CD14-positive monocyte (primary cell): Measurements from ENCODE around the gene SPRY2. TPM values are rescaled to one million over a fixed set of nuclear protein-coding genes. Genes with fewer than 3 reads are reported as not detected.

ENCODE experiments used
- DNase-seq, 3 donors: peaks; one replicate each; pipeline ENCODE4 v3.0.0-alpha.2; 2011 to 2022
- H2AFZ ChIP-seq: 2 replicates; pipeline ENCODE4 v1.6.0; 2012; ENCODE audit warnings: mild to moderate bottlenecking, low read depth, low read length, inconsistent platforms; ENCODE audit not compliant: insufficient read depth, poor library complexity, severe bottlenecking
- H3K27ac ChIP-seq, 2 donors: 1 replicate in 1 of 2; 2 replicates in 1 of 2; pipeline ENCODE4 v1.5.1; 2012 to 2013; ENCODE audit warnings: low read length in 2 of 2, control low read depth in 1 of 2, inconsistent platforms in 1 of 2, low read depth in 1 of 2, mild to moderate bottlenecking in 1 of 2
- H3K27me3 ChIP-seq, 2 donors: one replicate each; pipeline versions ENCODE4 v1.6.0 to v1.6.1; 2011 to 2013; ENCODE audit warnings: low read length in 2 of 2; ENCODE audit not compliant: control insufficient read depth in 2 of 2, insufficient read depth in 2 of 2
- H3K36me3 ChIP-seq, 2 donors: replicated peaks in 1 of 2; 1 replicate in 1 of 2; 2 replicates in 1 of 2; pipeline versions ENCODE4 v1.5.1 to v1.6.1; 2012 to 2013; ENCODE audit warnings: low read length in 2 of 2, control low read depth in 1 of 2, inconsistent platforms in 1 of 2, mild to moderate bottlenecking in 1 of 2; ENCODE audit not compliant: insufficient read depth in 2 of 2, control insufficient read depth in 1 of 2
- H3K4me1 ChIP-seq, 2 donors: 1 replicate in 1 of 2; 2 replicates in 1 of 2; pipeline versions ENCODE4 v1.5.1 to v1.6.1; 2012 to 2013; ENCODE audit warnings: low read length in 2 of 2, control low read depth in 1 of 2, inconsistent platforms in 1 of 2, mild to moderate bottlenecking in 1 of 2, moderate library complexity in 1 of 2; ENCODE audit not compliant: insufficient read depth in 2 of 2, control insufficient read depth in 1 of 2
- H3K4me2 ChIP-seq: replicated peaks from 2 replicates; pipeline ENCODE3; 2012; ENCODE audit warnings: low read length, moderate library complexity, mild to moderate bottlenecking; ENCODE audit not compliant: poor library complexity, severe bottlenecking; ENCODE audit errors: extremely low read depth
- H3K4me3 ChIP-seq, 3 experiments: fragments of 200-600 bp in 1 of 3; sonication (generic) in 1 of 3; replicated peaks in 1 of 3; 1 replicate in 2 of 3; 2 replicates in 1 of 3; pipeline ENCODE4 v1.5.1; 2011 to 2013; ENCODE audit warnings: low read length in 3 of 3, mild to moderate bottlenecking in 3 of 3, control low read depth in 2 of 3, low read depth in 2 of 3, inconsistent platforms in 1 of 3, moderate library complexity in 1 of 3
- H3K79me2 ChIP-seq: 2 replicates; pipeline ENCODE4 v1.6.0; 2012; ENCODE audit warnings: mild to moderate bottlenecking, control low read depth, inconsistent platforms, low read length, moderate library complexity; ENCODE audit not compliant: insufficient read depth
- H3K9ac ChIP-seq: 2 replicates; pipeline ENCODE4 v1.6.0; 2017; ENCODE audit warnings: low read length, mild to moderate bottlenecking; ENCODE audit not compliant: insufficient read depth, poor library complexity, severe bottlenecking
- H3K9me3 ChIP-seq, 2 donors: replicated peaks in 1 of 2; 1 replicate in 1 of 2; 2 replicates in 1 of 2; pipeline versions ENCODE4 v1.5.1 to v1.6.1; 2012 to 2013; ENCODE audit warnings: low read length in 2 of 2, control low read depth in 1 of 2; ENCODE audit not compliant: control insufficient read depth in 1 of 2, insufficient read depth in 1 of 2
- H4K20me1 ChIP-seq: 2 replicates; pipeline ENCODE4 v1.6.0; 2012; ENCODE audit warnings: mild to moderate bottlenecking, low read length, control low read depth, moderate library complexity; ENCODE audit not compliant: insufficient read depth
- H3K27ac Mint-ChIP-seq, 7 donors: one replicate each; pipeline ENCODE4 v1.8.0; 2020; ENCODE audit warnings: mild to moderate bottlenecking in 7 of 7, mixed read lengths in 7 of 7, moderate library complexity in 6 of 7, inconsistent platforms in 2 of 7
- H3K27me3 Mint-ChIP-seq, 3 donors: one replicate each; pipeline ENCODE4 v1.8.0; 2021 to 2022; ENCODE audit warnings: low read depth in 3 of 3, mild to moderate bottlenecking in 3 of 3, mixed read lengths in 3 of 3, moderate library complexity in 3 of 3, inconsistent platforms in 1 of 3
- H3K36me3 Mint-ChIP-seq, 2 donors: one replicate each; pipeline ENCODE4 v1.8.0; 2020; ENCODE audit warnings: mixed read lengths in 2 of 2, inconsistent platforms in 1 of 2, mild to moderate bottlenecking in 1 of 2
- H3K4me1 Mint-ChIP-seq: one replicate; pipeline ENCODE4 v1.8.0; 2020; ENCODE audit warnings: mild to moderate bottlenecking, mixed read lengths
- H3K4me3 Mint-ChIP-seq, 2 donors: one replicate each; pipeline ENCODE4 v1.8.0; 2020; ENCODE audit warnings: mild to moderate bottlenecking in 2 of 2, mixed read lengths in 2 of 2, moderate library complexity in 1 of 2
- H3K9me3 Mint-ChIP-seq, 7 donors: one replicate each; pipeline ENCODE4 v1.8.0; 2020 to 2022; ENCODE audit warnings: mixed read lengths in 7 of 7, mild to moderate bottlenecking in 6 of 7, moderate library complexity in 6 of 7, inconsistent platforms in 2 of 7
- WGBS: methylation state at CpG from one replicate; pipeline ENCODE4 v1.1.5; 2013; ENCODE audit warnings: missing lambda C conversion rate; ENCODE audit not compliant: insufficient coverage; 5-methylcytosine and 5-hydroxymethylcytosine counted together
- intact Hi-C, 2 donors: fragments of 100-400 bp; cut with micrococcal nuclease; formaldehyde crosslinking; loops; one replicate each; pipeline versions ENCODE4 v1.15.0 to v1.15.1; 2023
- polyA plus RNA-seq, 3 donors: library from polyadenylated mRNA; depleted of rRNA in 1 of 3; unstranded in 2 of 3; stranded (reverse) in 1 of 3; fragments of 300-500 nt in 2 of 3; fragments of >200 nt in 1 of 3; fragmentation: Illumina TruSeq in 2 of 3; gene quantifications; 1 replicate in 2 of 3; 2 replicates in 1 of 3; pipeline ENCODE4 v1.2.3, GENCODE V29; 2012 to 2021
- TF ChIP-seq, protein P1 (sequence below): fragments of 200-600 bp; IDR thresholded peaks from one replicate; pipeline ENCODE4 v1.8.0; 2022; ENCODE audit warnings: antibody characterized with exemption, mild to moderate bottlenecking

SPRY2 gene
- polyA plus RNA-seq, 3 donors = 0.26 to 1.8 (median 0.73) TPM

DNA sequence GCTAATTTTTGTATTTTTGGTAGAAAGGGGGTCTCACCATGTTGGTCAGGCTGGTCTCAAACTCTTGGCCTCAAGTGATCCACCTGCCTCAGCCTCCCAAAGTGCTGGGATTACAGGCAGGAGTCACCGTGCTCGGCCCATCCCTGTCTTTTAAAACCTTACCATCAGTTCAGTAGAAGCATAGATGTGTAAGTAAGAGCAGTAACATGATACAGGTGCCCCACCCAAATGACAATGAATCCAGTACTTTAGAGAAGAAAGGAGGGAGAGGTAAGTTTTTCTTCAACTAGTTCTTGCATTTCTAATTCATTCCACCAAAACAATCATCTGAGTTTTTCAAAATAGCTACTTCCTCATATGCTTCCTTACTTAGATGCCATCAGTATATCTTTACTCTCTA is 21.9 kb downstream of the SPRY2 start:
- H3K4me3 Mint-ChIP-seq = no peak overlapping the region
- H3K4me1 Mint-ChIP-seq = no peaks in the 10 kb centered on the region
- H3K9me3 Mint-ChIP-seq = peaks cover 0 to 12% (median 6%) of the 10 kb centered on the region in 7 donors
- H3K27me3 Mint-ChIP-seq = peaks cover 0 to 1% (median 0%) of the 10 kb centered on the region in 3 donors
- H3K79me2 ChIP-seq = no peaks in the 10 kb centered on the region
- H3K27ac Mint-ChIP-seq = no peak overlapping the region
- H4K20me1 ChIP-seq = no peaks in the 10 kb centered on the region
- peaks cover 0 to 4% of the 10 kb centered on the region in 2 donors for H3K9me3 ChIP-seq
- TF ChIP-seq, protein P1, sequence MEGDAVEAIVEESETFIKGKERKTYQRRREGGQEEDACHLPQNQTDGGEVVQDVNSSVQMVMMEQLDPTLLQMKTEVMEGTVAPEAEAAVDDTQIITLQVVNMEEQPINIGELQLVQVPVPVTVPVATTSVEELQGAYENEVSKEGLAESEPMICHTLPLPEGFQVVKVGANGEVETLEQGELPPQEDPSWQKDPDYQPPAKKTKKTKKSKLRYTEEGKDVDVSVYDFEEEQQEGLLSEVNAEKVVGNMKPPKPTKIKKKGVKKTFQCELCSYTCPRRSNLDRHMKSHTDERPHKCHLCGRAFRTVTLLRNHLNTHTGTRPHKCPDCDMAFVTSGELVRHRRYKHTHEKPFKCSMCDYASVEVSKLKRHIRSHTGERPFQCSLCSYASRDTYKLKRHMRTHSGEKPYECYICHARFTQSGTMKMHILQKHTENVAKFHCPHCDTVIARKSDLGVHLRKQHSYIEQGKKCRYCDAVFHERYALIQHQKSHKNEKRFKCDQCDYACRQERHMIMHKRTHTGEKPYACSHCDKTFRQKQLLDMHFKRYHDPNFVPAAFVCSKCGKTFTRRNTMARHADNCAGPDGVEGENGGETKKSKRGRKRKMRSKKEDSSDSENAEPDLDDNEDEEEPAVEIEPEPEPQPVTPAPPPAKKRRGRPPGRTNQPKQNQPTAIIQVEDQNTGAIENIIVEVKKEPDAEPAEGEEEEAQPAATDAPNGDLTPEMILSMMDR = no peak
- no peak overlapping the region for H3K9ac ChIP-seq
- no peaks in the 10 kb centered on the region for H3K36me3 ChIP-seq
- H3K4me2 ChIP-seq = no peak overlapping the region
- H3K4me3 ChIP-seq = no peak overlapping the region
- no peaks in the 10 kb centered on the region for H3K27me3 ChIP-seq
- no peak overlapping the region for H3K27ac ChIP-seq
- intact Hi-C loops = no loop called here
- no CpG with 5 or more reads among the region's 2 CpGs for WGBS
- no peak overlapping the region for H2AFZ ChIP-seq
- H3K36me3 Mint-ChIP-seq = no peaks in the 10 kb centered on the region
- no peak for DNase-seq
- no peaks in the 10 kb centered on the region for H3K4me1 ChIP-seq

DNA sequence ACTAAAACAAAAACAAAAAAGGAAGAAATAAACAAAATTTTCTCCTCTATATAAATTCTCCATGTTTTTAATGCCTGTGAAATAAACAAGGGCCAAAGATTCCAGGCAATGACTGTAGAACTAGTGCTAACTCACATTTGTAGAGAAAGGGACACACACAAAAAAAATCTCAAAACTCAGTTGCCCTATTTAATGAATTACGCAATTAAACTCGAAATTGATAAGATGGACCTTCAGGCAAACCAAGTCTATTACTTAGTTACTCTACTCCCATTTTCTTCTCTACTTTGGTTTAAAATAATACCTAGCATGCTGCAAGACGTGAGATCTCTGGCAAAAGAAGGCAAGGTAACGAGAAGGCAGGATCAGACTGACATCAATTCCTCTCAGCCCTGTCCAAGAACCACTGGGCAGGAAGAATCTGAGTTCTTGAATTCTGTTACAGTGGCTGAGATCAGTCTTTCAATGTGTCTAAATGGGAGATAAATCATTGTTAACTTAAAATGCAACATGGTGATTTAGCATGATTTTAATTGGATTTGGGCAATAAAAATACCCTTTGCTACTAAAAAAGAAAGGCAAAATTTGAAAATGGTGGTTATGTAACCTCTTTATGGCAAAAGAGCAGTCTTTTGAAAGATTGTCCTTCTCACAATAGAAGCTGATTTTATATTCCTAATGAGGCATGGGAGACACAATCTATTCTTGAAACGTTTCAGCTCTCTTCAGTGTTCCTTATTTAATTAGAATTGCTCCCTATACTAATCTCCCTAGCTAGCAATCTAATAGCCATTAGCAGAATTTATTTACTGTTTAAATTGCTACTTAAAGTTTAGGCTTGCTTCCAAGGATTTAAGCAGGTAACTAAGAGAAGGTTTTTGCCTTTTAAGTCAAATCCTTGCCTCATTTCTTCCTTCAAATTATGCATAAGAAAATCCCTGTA is 25.9 kb downstream of the SPRY2 start:
- Mint-ChIP-seq H3K27me3 (peaks cover 0 to 1% (median 0%) of the 10 kb centered on the region in 3 donors), H3K4me3 (no peak overlapping the region), H3K27ac (no peak overlapping the region), H3K9me3 (peaks cover 0 to 10% (median 2%) of the 10 kb centered on the region in 7 donors), H3K4me1 (no peaks in the 10 kb centered on the region), H3K36me3 (no peaks in the 10 kb centered on the region)
- intact Hi-C loops = no loop called here
- Histone ChIP-seq H3K4me3 (no peak overlapping the region), H3K27me3 (no peaks in the 10 kb centered on the region), H3K79me2 (no peaks in the 10 kb centered on the region), H4K20me1 (no peaks in the 10 kb centered on the region), H3K27ac (no peak overlapping the region), H3K9ac (no peak overlapping the region), H3K9me3 (peaks cover 0 to 4% of the 10 kb centered on the region in 2 donors), H2AFZ (no peak overlapping the region), H3K4me2 (no peak overlapping the region), H3K4me1 (no peaks in the 10 kb centered on the region), H3K36me3 (no peaks in the 10 kb centered on the region)
- TF ChIP-seq, protein P1 = no peak
- no peak for DNase-seq
- WGBS = 85% methylated on average over 4 of the region's 5 CpGs
